Omental fat pad (tissue), 4 donors: ENCODE measurements around the gene PIKFYVE. TPM values are rescaled to one million over a fixed set of nuclear protein-coding genes. Genes with fewer than 3 reads are reported as not detected.

Experiments
- ATAC-seq: fragments of 150-250 bp; one replicate; pipeline ENCODE4 v1.9.1; 2016; ENCODE audit warnings: mild to moderate bottlenecking, moderate library complexity; ENCODE audit not compliant: low FRiP score
- DNase-seq: peaks from one replicate; pipeline ENCODE4 v3.0.0-alpha.2; 2019; ENCODE audit warnings: low spot score
- total RNA-seq, 4 donors: library from RNA; depleted of rRNA; stranded (reverse); fragments of >200 nt; gene quantifications; one replicate each; pipeline ENCODE4 v1.1.0, GENCODE V29; 2016
- TF ChIP-seq, protein P1 (sequence below), 3 donors: fragments of 450-650 bp; IDR thresholded peaks; one replicate each; pipeline ENCODE4 v1.5.1; 2016 to 2017; ENCODE audit warnings: antibody characterized with exemption in 3 of 3, mild to moderate bottlenecking in 3 of 3, moderate library complexity in 2 of 3

The PIKFYVE gene
- total RNA-seq, 4 donors from 2014 or later, result 27.1 to 39.2 (median 35.1) TPM

DNA sequence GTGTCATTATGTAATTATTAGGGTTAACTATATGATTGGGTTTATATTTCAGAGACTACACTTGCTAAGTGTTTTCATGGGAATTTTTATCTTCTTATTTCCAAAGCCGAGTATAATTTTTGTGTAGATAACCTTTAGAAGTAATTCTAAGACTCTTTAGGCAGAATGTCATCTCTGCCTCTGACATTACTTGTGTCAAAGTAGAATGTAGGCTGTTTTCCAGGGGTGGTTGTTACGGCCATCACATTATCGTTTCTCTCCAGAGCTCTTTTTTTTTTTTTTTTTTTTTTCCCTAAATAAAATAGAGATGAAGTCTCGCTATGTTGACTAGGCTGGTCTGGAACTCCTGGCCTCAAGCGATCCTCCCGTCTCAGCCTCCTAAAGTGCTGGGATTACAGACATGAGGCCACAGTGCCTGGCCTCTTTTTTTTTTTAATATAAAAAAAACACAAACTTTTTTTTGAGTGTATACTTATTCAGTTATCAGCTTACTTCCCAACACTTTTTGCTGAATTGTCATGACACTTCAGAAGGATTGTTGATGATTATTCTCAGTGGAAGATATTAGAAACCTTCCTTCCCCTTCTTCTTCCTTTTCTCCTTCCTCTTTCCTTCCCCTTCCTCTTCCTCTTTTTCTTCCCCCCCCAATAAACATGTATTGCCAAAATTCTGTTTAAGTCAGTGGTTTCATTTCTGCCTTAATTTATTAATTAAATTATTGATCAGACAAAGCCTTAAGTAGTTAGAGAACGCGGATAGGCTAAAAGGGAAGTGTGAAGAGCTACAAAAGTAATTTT lies 2.3 kb downstream of the PIKFYVE start:
- TF ChIP-seq, protein P1, sequence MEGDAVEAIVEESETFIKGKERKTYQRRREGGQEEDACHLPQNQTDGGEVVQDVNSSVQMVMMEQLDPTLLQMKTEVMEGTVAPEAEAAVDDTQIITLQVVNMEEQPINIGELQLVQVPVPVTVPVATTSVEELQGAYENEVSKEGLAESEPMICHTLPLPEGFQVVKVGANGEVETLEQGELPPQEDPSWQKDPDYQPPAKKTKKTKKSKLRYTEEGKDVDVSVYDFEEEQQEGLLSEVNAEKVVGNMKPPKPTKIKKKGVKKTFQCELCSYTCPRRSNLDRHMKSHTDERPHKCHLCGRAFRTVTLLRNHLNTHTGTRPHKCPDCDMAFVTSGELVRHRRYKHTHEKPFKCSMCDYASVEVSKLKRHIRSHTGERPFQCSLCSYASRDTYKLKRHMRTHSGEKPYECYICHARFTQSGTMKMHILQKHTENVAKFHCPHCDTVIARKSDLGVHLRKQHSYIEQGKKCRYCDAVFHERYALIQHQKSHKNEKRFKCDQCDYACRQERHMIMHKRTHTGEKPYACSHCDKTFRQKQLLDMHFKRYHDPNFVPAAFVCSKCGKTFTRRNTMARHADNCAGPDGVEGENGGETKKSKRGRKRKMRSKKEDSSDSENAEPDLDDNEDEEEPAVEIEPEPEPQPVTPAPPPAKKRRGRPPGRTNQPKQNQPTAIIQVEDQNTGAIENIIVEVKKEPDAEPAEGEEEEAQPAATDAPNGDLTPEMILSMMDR (IDR thresholded peaks at IDR 0.05), result no peak
- ATAC-seq, result no peak
- no peak for DNase-seq

- no peak for ATAC-seq
Measured at GRCh38 chr2:208269091-208269490, 3.0 kb downstream of the PIKFYVE start.

DNA sequence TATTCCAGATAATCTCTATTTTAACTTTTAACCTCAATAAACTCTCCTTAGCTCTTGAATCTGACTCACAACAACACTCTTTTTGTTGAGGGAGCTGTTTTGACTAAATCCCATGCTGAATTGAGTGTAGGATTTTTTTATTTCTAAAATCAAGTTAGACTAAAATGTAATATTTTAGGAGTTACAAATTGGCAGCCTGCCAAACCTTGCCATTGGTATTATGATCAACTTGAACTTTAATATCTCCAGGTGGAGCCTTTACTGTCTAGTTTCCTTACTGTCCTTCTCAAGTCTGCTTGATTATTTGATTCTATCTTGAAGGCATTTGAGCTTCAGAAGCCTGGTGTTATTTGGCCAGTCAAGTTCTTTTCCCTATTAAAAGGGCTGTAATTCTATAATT lies 8.7 kb downstream of the PIKFYVE start:
- DNase-seq (no peak), ATAC-seq (no peak)
- TF ChIP-seq, protein P1 (IDR thresholded peaks at IDR 0.05), result no peak

More at GRCh38 chr2:208269091-208269490, 3.0 kb downstream of the PIKFYVE start:
- TF ChIP-seq, protein P1 (IDR thresholded peaks at IDR 0.05), result no peak
- DNase-seq, result no peak

GRCh38 chr2:208278549-208278948 lies 12.5 kb downstream of the PIKFYVE start:
- TF ChIP-seq, protein P1 (IDR thresholded peaks at IDR 0.05), result no peak
- DNase-seq (no peak), ATAC-seq (no peak)

DNA sequence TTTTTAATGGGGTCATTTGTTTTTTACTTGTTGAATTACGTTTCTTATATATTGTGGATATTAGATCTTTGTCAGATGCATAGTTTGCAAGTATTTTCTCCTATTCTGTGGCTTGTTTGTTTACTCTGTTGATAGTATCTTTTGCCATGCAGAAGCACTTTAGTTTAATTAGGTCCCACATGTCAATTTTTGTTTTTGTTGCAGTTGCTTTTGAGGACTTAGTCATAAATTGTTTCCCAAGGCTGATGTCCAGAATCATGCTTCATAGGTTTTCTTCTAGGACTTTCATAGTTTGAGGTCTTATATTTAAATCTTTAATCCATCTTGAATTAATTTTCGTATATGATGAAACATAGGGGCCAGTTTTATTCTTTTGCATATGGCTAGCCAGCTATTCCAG lies 13.2 kb downstream of the PIKFYVE start:
- no peak for ATAC-seq
- no peak for DNase-seq
- TF ChIP-seq, protein P1 (IDR thresholded peaks at IDR 0.05), result no peak

DNA sequence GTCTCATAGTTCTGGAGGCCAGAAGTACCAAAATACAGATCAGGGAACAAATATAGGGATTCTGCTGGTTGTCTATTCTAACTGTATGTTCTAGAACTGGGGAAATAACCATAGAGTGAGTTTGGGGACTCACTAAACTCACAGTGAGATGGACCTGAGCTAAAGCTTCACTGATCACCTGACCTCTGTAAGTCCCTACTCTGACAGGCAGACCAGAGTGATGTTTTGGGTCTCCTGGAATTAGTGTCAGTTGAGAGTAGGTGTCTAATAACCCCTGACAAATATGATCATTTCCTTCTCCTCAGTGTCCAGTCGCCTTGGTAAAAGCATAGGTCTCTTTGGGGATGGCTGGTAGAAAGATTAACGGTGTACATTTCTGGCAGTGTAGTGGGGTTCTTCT lies 14.2 kb downstream of the PIKFYVE start:
- ATAC-seq (no peak), DNase-seq (no peak)
- TF ChIP-seq, protein P1 (IDR thresholded peaks at IDR 0.05), result no peak

- DNase-seq (no peak), ATAC-seq (no peak)
- TF ChIP-seq, protein P1 (IDR thresholded peaks at IDR 0.05), result no peak
Measured at GRCh38 chr2:208280933-208281332, 14.9 kb downstream of the PIKFYVE start.
